Neural cell (in vitro differentiated cells): Measurements from ENCODE around the gene MAT2B. TPM values are rescaled to one million over a fixed set of nuclear protein-coding genes. Genes with fewer than 3 reads are reported as not detected.
A peak's percentile ranks its signal among the peaks of the same experiment; 100 is the strongest.

Experiments
- H2AFZ ChIP-seq: fragments of 200-600, 300-800 bp; sonication (generic), shearing (Covaris generic); 2 replicates; pipeline ENCODE4 v1.6.0; 2014; ENCODE audit warnings: low read depth, mild to moderate bottlenecking, antibody characterized with exemption, low read length, moderate library complexity
- H3F3A ChIP-seq: fragments of 200-600 bp; shearing (Covaris generic); 2 replicates; pipeline ENCODE4 v1.6.1; 2016; ENCODE audit warnings: mild to moderate bottlenecking, moderate library complexity, mixed read lengths, antibody characterized with exemption, low read length; ENCODE audit not compliant: insufficient read depth, poor library complexity, severe bottlenecking
- H3K27ac ChIP-seq: fragments of 200-600, 300-800 bp; sonication (generic), shearing (Covaris generic); 2 replicates; pipeline ENCODE4 v1.5.1; 2014; ENCODE audit warnings: mild to moderate bottlenecking, low read length, moderate library complexity
- H3K27me3 ChIP-seq: fragments of 300-800, 200-600 bp; sonication (generic), shearing (Covaris generic); 2 replicates; pipeline ENCODE4 v1.6.0; 2014; ENCODE audit warnings: mild to moderate bottlenecking, low read depth, low read length, moderate library complexity; ENCODE audit not compliant: insufficient read depth
- H3K36me3 ChIP-seq: fragments of 300-800, 200-600 bp; sonication (generic), shearing (Covaris generic); 2 replicates; pipeline ENCODE4 v1.5.1; 2014; ENCODE audit warnings: mild to moderate bottlenecking, antibody characterized with exemption, low read length, moderate library complexity; ENCODE audit not compliant: insufficient read depth
- H3K4me2 ChIP-seq: fragments of 300-800, 200-600 bp; sonication (generic), shearing (Covaris generic); 2 replicates; pipeline ENCODE4 v1.6.0; 2014; ENCODE audit warnings: mild to moderate bottlenecking, low read length
- H3K4me3 ChIP-seq: fragments of 300-800, 200-600 bp; sonication (generic), shearing (Covaris generic); 2 replicates; pipeline ENCODE4 v1.5.1; 2014; ENCODE audit warnings: mild to moderate bottlenecking, low read length, moderate library complexity
- H3K79me2 ChIP-seq: fragments of 200-600 bp; shearing (Covaris generic); replicated peaks from 2 replicates; pipeline ENCODE4 v1.6.0; 2014; ENCODE audit warnings: mild to moderate bottlenecking, low read length, moderate library complexity; ENCODE audit not compliant: insufficient read depth
- H3K9ac ChIP-seq: fragments of 300-800, 200-600 bp; sonication (generic), shearing (Covaris generic); 2 replicates; pipeline ENCODE4 v1.6.1; 2016; ENCODE audit warnings: mild to moderate bottlenecking, low read length, mixed read lengths
- H3K9me2 ChIP-seq: fragments of 200-600 bp; shearing (Covaris generic); 2 replicates; pipeline ENCODE4 v1.6.1; 2016; ENCODE audit warnings: mild to moderate bottlenecking, low read length, mixed read lengths; ENCODE audit not compliant: insufficient read depth
- H3K9me3 ChIP-seq: fragments of 200-600, 300-800 bp; sonication (generic), shearing (Covaris generic); 2 replicates; pipeline ENCODE4 v1.6.1; 2016; ENCODE audit warnings: mild to moderate bottlenecking, mixed run types, low read length, moderate library complexity, mixed read lengths
- H4K20me1 ChIP-seq: fragments of 200-600 bp; shearing (Covaris generic); 2 replicates; pipeline ENCODE4 v1.6.1; 2016; ENCODE audit warnings: mild to moderate bottlenecking, mixed run types; ENCODE audit not compliant: insufficient read depth
- CTCF ChIP-seq: fragments of 450-650 bp; IDR thresholded peaks from 2 replicates; pipeline ENCODE4 v1.5.1; 2014; ENCODE audit warnings: antibody characterized with exemption, mild to moderate bottlenecking, moderate library complexity; ENCODE audit not compliant: poor library complexity, severe bottlenecking
- EP300 ChIP-seq: fragments of 450-650 bp; conservative IDR thresholded peaks from 2 replicates; pipeline ENCODE4 v1.6.1; 2014; ENCODE audit warnings: antibody characterized with exemption, mild to moderate bottlenecking, moderate library complexity; ENCODE audit not compliant: poor library complexity, severe bottlenecking
- EZH2 ChIP-seq: fragments of 200-600, 300-800 bp; shearing (Covaris generic), sonication (generic); IDR thresholded peaks from 2 replicates; pipeline ENCODE4 v1.6.1; 2014; ENCODE audit warnings: antibody characterized with exemption, low read length, borderline replicate concordance, mild to moderate bottlenecking; ENCODE audit not compliant: insufficient read depth, poor library complexity, severe bottlenecking
- MXI1 ChIP-seq: fragments of 450-650 bp; conservative IDR thresholded peaks from 2 replicates; pipeline ENCODE4 v1.6.1; 2014; ENCODE audit warnings: antibody characterized with exemption, mild to moderate bottlenecking; ENCODE audit not compliant: poor library complexity, severe bottlenecking
- POLR2AphosphoS5 ChIP-seq: IDR thresholded peaks from 2 replicates; pipeline ENCODE4 v1.6.1; 2012
- RAD21 ChIP-seq: fragments of 450-650 bp; conservative IDR thresholded peaks from 2 replicates; pipeline ENCODE4 v1.6.1; 2014; ENCODE audit warnings: antibody characterized with exemption, mild to moderate bottlenecking, moderate library complexity
- REST ChIP-seq: IDR thresholded peaks from 2 replicates; pipeline ENCODE4 v1.6.1; 2012; ENCODE audit warnings: borderline replicate concordance
- SMC3 ChIP-seq: fragments of 450-650 bp; conservative IDR thresholded peaks from 2 replicates; pipeline ENCODE4 v1.6.1; 2014; ENCODE audit warnings: antibody characterized with exemption, mild to moderate bottlenecking, moderate library complexity; ENCODE audit not compliant: poor library complexity
- TAF1 ChIP-seq: IDR thresholded peaks from 2 replicates; pipeline ENCODE4 v1.6.1; 2012; ENCODE audit warnings: low read depth
- polyA plus RNA-seq: library from polyadenylated mRNA; depleted of rRNA; stranded (reverse); fragments of >200 nt; gene quantifications from 2 replicates; pipeline ENCODE4 v1.2.3, GENCODE V29; 2014

MAT2B gene
- polyA plus RNA-seq, 1 donor from 2014 or later, result 31.8 TPM

GRCh38 chr5:163460562-163461171 is 44.8 kb upstream of the MAT2B start, which contains the start of gene HMMR:
Gene HMMR, plus strand, starts transcription at chr5:163460632. Its CDS starts 61 bp downstream, at chr5:163460693.
- Histone ChIP-seq H3K36me3 (no peaks in the 10 kb centered on the region), H3K4me3 (peak within 1 kb of the TSS; percentile 76), H3K27me3 (no peaks in the 10 kb centered on the region), H3K79me2 (peaks cover 20% of the 10 kb centered on the region), H3K4me2 (peak within 1 kb of the TSS; percentile 90), H2AFZ (peak within 1 kb of the TSS; percentile 85), H3K9me2 (no peaks in the 10 kb centered on the region), H3K9me3 (no peaks in the 10 kb centered on the region), H3K9ac (peak within 1 kb of the TSS; percentile 82), H3F3A (peaks cover 3% of the 10 kb centered on the region), H4K20me1 (no peaks in the 10 kb centered on the region), H3K27ac (peak within 1 kb of the TSS; percentile 87)
- TF ChIP-seq RAD21 (no peak), MXI1 (peak; percentile 49)

- Histone ChIP-seq H4K20me1 (no peaks in the 10 kb centered on the region), H3K4me2 (no peak overlapping the region), H3F3A (peaks cover 3% of the 10 kb centered on the region), H3K9ac (no peak overlapping the region), H2AFZ (no peak overlapping the region), H3K27ac (no peak overlapping the region), H3K9me3 (no peaks in the 10 kb centered on the region), H3K36me3 (no peaks in the 10 kb centered on the region), H3K27me3 (no peaks in the 10 kb centered on the region), H3K4me3 (no peak overlapping the region), H3K9me2 (no peaks in the 10 kb centered on the region), H3K79me2 (peaks cover 8% of the 10 kb centered on the region)
- TF ChIP-seq CTCF (no peak), EP300 (no peak), TAF1 (no peak), REST (no peak), RAD21 (no peak), SMC3 (no peak), MXI1 (no peak), POLR2AphosphoS5 (no peak), EZH2 (no peak)
Measured at GRCh38 chr5:163463063-163463435, 42.4 kb upstream of the MAT2B start.
